GM19467 (cell line): ENCODE measurements around the gene THAP9.
"Not testable (repeated sequence)": the region's sequence is repeated elsewhere in the genome, so short reads cannot be mapped to it uniquely, and the experiment has no call there.

Experiments
- ATAC-seq: cut with Tn5 transposase; IDR thresholded peaks from one replicate; pipeline ENCODE4 v1.9.1; 2021; ENCODE audit warnings: mild to moderate bottlenecking, moderate library complexity; ENCODE audit not compliant: unreplicated experiment

The THAP9 gene, protein sequence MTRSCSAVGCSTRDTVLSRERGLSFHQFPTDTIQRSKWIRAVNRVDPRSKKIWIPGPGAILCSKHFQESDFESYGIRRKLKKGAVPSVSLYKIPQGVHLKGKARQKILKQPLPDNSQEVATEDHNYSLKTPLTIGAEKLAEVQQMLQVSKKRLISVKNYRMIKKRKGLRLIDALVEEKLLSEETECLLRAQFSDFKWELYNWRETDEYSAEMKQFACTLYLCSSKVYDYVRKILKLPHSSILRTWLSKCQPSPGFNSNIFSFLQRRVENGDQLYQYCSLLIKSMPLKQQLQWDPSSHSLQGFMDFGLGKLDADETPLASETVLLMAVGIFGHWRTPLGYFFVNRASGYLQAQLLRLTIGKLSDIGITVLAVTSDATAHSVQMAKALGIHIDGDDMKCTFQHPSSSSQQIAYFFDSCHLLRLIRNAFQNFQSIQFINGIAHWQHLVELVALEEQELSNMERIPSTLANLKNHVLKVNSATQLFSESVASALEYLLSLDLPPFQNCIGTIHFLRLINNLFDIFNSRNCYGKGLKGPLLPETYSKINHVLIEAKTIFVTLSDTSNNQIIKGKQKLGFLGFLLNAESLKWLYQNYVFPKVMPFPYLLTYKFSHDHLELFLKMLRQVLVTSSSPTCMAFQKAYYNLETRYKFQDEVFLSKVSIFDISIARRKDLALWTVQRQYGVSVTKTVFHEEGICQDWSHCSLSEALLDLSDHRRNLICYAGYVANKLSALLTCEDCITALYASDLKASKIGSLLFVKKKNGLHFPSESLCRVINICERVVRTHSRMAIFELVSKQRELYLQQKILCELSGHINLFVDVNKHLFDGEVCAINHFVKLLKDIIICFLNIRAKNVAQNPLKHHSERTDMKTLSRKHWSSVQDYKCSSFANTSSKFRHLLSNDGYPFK

DNA sequence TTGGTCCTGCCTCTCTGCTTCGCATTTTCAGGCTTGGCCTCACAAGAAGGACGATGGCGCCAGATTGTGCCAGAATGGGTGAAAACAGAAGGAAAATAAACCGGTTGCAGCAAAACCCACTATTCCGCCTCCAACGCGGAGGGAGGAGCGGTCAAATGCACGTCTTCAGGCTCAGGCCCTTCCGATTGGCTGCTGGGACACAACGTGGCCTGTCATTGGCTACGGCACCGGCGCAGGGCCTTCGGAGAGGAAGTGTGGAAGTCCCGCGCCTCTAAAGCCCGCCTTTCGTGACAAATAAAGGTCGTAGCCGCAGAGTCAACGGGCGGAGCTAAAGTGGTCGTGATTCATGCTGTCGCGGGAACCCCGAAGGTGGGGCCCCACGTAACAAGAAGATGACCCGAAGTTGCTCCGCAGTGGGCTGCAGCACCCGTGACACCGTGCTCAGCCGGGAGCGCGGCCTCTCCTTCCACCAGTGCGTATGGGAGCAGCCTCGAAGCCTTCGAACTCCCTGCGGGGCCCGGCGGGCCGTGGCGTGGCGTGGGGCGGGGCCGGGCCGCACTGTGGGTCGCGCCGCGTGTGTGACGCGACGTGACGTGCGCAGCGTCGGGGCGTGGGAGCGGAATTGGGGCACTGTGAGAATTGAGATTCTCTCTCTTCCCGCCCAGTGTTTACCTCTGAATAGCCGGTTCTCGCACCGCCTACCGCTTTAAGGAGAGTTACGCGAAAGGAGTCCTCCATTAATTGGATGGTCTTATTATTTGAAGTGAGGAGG lies at the start of gene THAP9:
Gene THAP9, plus strand, starts transcription at position 325 of the 772 bp plus-strand sequence. Its CDS starts 68 bp downstream, at position 393.
- ATAC-seq = peak; percentile 90

DNA sequence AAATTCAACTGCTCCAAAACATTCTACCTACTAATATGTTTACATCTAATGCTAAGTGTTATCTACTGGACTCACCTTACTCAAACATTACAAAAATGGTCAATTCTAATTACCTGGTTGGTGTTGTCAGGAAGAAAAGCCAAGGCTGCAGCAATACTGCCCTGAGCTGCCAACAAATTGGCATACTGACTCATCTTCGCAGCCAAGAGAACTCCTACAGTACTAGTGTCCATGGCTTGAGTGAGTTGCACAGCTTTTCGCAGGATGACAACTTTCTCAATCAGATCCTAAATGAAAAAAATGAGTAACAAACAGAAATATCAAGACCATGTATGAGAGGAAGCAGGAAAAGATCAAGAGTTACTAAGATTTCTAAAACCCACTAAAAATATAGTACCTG lies 49.2 kb upstream of the THAP9 start:
- no peak for ATAC-seq

DNA sequence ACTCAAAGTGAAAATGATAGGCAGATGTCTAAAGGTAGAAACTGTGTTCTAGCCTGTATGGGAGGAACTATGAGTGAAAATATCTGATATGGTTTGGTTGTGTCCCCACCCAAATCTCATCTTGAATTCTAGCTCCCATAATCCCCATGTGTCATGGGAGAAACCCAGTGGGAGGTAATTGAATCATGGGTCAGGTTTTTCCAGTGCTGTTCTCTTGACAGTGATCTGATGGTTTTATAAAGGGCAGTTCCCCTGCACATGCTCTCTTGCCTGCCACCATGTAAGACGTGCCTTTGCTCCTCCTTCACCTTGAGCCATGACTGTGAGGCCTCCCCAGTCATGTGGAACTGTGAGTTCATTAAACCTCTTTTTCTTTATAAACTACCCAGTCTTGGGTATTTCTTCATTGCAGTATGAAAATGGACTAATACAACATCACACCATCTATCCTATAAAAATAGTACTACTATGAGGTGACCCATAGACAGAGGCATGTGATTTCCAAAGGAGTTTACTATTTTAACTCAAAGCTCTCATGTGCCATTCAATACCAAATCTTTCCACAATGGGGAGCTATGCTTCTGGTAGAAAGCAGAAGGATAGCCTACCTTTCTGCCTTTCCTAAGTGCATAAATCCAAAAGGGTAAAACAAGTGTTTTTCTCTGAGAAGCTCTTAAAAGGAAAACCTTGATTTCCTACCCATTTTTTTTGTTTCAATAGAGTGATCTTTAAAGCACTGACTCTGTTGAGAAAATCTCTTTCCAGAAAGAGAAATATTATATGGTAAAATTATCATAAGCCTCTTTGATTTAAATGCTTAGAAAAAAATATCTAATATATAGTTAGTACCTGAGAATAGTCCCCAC lies 48.4 kb upstream of the THAP9 start:
- no peak for ATAC-seq

DNA sequence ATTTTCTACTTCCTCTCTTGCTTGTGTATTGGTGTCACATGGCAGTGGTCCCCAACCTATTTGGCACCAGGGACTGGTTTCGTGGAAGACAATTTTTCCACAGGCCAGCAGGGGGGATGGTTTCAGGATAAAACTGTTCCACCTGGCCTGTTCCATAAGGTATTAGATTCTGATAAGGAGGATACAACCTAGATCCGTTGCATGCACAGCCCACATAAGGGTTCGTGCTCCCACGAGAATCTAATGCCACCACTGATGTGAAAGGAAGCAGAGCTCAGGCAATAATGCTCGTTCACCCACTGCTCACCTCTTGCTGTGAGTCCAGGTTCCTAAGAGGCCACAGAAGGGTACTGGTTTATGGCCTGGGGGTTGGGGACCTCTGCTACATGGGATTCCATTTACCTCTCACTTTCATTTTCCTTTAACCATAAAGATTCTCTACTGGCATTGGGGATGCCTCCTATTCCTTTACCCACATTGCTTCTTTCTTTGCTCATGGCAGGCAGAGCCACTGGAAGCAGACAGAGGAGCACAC lies 47.7 kb upstream of the THAP9 start:
- ATAC-seq = no peak

DNA sequence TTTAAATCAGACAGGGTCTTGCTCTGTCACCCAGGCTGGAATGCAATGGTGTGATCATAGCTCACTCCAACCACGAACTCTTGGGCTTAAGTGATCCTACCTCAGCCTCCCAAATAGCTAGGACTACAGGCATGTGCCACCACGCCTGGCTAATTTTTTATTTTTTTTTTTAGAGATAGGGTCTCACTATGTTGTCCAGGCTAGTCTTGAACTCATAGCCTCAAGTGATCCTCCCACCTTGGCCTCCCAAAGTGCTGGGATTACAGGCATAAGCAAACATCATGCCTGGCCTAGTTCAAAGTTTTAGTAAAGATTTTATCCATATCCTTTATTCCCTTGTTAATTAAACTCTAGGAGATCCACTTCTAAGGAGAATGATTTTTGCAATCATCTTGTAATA lies 40.0 kb upstream of the THAP9 start:
- not testable (repeated sequence) for ATAC-seq

DNA sequence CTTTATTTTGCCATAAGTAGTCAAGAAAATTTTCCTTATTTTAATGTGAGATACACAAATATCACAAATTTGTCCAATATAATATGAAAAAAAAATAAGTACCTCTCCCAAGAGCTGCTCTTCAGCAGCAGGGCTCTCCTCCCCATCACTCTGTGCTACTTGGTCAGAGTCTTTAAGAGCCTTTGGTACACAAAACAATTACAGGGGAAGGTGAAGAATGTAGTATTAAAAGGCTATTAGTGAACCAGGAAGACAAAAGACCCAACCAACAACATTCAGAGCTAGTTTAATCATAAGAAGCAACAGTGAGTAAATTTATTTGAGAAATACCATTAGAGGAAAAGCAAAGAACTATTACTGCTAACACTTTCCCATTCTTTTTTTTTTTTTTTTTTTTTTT lies 39.0 kb upstream of the THAP9 start:
- ATAC-seq = no peak

DNA sequence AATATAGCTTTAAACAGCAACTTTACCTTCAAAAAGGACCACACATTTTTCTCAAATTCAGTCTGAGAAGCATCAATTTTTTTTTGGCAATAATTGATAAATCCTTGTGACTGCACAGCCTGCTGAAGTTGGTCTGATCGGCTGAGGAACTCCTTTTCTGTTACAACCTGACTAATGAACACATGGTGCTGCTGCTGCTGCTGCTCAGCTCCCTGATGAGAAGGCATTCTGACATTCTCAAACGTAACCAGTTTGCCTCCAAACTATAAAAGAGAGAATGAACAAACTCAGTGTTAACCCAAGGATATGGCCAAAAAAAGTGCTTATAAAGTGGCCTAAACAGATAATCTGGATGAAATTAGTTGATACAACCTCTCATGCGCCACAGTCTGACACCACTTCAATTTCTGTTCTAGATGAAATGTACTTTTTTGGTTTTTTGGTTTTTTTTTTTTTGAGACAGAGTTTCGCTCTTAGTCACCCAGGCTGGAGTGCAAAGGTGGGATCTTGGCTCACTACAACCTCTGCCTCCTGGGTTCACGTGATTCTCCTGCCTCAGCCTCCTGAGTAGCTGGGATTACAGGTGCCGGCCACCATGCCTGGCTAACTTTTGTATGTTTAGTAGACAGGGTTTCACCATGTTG lies 36.1 kb upstream of the THAP9 start:
- ATAC-seq = no peak

DNA sequence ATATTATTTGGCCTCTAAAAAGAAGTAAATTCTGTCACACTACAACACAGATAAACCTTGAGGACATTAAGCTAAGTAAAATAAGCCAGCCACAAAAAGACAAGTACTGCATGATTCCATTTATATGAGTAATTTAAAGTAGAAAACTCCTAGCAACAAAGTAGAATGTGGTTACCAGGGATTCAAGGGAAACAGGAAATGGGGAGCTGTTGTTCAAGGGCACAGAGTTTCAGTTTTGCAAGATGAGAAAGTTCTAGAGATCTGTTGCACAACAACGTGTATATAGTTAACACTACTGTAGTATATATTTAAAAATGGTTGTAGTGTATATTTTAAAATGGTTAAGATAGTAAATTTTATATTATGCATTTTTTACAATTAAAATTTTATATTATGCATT lies 34.9 kb upstream of the THAP9 start:
- no peak for ATAC-seq

DNA sequence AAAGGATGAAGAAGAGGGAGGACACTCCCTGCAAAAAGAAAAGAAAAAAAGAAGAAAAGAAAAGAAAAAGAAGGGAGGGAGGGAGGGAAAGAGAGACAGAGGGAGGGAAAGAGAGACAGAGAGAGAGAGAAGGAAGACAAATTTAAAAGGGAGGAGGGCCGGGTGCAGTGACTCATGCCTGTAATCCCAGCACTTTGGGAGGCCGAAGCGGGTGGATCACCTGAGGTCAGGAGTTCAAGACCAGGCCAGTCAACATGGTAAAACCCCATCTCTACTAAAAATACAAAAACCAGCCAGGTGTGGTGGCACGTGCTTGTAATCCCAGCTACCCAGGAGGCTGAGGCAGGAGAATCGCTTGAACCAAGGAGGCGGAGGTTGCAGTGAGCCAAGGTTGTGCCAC lies 34.5 kb upstream of the THAP9 start:
- ATAC-seq = not testable (repeated sequence)

DNA sequence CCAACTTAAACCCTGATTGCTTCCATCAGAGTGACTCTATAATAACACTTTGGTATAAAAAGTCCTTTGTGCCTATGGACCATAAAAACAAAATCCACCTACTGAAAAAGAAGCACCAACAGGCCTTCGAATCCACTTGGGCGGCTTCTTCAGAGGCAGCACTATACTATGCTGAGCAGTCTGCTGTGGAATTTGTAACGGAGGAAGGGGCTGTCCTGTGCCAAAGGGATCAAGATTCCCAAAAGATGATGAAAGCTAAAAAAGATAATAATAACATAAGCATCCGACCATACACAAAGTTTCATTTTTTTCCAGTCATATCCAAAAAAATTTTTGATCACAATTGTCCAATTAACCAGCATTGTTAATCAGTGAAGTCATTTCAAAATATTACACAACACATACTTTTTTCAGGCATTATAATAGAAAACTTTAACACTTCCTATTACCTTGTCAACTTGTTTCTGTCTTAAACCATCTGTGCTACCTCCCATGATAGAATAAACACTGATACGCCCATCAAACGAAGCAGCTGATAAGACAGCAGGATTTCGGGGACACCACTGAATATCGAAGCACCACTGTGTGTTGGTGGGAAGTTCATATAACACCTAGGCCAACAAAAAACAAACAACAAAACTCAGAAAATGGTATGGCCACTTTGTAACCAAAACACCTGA lies 33.7 kb upstream of the THAP9 start:
- no peak for ATAC-seq

DNA sequence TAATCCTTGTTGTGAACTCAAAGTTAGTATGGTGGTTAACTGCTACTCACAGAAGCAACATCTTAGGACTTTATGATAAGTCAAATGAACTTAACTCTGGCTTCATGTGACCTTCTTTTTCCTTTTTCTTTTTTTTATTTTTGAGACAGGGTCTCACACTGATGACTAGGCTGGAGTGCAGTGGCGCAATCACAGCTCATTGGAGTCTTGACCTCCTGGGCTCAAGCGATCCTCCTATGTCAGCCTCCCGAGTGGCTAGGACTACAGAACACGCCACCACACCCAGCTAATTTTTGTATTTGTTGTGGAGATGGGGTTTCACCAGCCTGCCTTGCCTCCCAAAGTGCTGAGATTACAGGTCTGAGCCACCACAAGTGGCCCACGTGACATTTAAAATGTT lies 32.0 kb upstream of the THAP9 start:
- ATAC-seq = no peak

DNA sequence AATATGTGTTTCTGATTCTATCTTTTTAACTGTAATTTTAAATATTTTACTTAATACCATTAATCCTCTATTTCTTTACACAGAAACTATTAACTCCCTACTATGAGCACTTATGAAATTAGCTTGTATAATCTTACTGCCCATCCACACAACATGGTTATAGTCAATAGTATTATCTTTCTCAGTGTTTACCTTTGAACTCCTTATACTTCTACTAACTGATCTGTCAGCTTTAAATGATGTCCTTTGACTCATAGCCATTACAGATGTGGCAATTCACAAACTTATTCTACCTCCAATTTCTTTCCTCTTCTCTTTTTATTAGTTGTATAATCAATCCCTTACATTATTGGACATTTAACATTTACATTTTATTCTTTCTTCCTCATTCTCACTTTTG lies 15.1 kb upstream of the THAP9 start:
- ATAC-seq = no peak

DNA sequence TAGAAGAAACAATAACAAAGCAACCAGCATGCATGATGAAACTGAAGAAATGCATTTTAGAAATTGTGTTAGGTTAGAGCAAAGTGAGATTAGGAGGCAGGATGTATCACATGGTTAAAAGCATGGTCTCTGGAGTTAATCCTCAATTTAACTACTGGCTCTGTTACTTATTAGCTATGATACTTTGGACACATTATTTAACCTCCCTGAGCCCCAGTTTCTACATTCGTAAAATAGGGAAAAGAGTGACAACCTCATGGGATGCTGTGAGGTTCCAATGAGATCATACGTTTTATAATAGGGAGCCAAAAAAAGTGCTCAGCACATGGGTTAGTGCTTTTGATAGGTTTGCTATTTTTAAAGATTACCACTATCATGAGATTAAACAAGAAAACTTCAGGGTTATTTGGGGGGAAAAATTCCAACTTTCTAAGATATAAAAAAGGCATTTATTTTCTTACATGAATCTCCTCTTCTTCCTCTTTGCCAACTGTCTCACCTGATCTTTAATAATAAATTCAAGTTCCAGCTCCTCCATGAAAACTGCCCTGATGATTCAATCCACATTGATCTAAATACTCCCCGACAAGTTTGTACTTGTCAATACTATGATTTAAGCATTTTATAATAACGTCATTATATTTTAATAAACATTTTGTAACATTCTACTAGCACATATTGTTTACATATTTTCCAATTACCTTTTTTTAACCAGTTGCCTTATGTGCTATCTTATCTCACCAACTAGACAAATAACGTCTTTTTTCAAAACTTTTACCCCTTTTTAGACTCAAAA lies 14.2 kb upstream of the THAP9 start:
- no peak for ATAC-seq

DNA sequence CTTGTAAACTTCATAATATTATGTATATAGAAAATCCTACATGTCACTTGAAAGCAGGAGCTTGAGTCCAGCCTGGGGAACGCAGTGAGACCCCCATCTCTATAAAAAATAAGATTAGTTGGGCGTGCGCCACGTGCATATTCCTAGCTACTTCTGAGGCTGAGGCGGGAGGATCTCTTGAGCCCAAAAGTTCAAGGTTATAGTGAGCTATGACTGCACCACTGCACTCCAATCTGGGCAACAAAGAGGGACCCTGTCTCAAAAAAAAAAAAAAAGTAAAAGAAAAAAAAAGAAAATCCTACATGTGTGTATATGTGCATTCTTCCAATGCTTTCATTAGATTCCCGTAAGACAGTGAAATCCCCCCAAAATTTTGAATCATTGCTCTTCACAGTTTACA lies 11.2 kb upstream of the THAP9 start:
- ATAC-seq = no peak

DNA sequence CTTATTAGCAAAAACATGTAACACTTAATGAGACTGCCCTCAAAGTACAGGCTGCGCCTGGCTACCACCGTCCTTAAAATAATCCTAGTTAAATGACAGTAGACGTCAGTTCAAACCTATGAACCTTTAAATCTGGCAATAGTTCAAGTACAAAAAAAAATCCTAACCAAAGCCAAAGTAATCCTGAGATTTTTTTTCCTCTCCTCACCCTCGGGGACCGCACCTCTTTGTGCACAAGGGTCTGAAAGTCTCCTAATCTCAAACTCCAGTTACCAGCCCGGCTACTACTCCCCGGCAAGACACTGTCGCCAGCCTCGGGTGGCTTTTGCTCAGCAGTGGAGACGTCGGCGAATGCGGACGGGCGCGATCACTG lies 10.0 kb upstream of the THAP9 start:
- ATAC-seq = no peak

DNA sequence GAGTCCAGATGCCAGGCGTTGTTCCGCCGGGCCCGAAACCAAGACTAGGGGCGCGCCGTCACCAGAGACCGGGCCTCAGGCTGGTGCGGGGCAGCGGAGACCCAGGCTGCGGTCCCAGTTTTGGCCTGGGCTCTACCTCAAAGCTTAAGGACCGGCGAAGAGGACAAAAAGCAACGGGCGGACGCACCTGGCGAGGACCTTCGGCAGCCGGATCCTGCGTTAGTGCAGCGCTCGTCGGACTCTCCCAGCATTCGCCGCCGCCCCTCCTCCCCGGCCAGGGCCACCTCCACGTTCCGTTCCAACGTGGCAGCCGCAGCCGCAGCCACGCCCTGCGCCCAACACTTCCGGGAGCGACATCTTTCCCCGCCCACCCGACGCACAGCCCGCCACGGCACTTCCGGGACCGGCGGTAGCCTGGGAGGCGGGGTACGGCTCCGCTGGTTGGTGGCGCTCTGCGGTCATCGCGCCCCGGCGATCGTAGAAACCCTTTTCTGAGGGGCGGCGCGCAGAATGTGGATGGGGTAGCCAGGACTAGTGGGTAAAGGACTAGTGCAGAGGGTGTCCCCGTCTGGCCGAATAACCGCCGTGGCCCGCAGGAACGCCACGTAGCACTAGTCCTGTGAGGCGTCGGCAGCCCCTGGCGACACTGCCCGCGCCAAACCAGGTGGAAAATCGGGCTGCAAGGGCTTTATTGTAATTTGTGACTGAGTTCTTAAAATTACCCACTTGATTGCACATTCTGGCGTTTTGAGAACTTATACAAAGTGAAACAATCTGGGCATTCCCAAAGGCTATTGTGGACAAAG lies 9.4 kb upstream of the THAP9 start, which contains the start of gene SEC31A:
Gene SEC31A, minus strand, starts transcription at position 253 of the 806 bp plus-strand sequence. CDS start 9,217 bp downstream, outside the sequence.
- ATAC-seq = peak; percentile 94
